ENCODE measurements around the gene MTX1. TPM values are rescaled to one million over a fixed set of nuclear protein-coding genes. Genes with fewer than 3 reads are reported as not detected.

The MTX1 gene
- total RNA-seq, 4 donors from 2014 or later, result 20.5 to 54.8 (median 40.8) TPM

DNA sequence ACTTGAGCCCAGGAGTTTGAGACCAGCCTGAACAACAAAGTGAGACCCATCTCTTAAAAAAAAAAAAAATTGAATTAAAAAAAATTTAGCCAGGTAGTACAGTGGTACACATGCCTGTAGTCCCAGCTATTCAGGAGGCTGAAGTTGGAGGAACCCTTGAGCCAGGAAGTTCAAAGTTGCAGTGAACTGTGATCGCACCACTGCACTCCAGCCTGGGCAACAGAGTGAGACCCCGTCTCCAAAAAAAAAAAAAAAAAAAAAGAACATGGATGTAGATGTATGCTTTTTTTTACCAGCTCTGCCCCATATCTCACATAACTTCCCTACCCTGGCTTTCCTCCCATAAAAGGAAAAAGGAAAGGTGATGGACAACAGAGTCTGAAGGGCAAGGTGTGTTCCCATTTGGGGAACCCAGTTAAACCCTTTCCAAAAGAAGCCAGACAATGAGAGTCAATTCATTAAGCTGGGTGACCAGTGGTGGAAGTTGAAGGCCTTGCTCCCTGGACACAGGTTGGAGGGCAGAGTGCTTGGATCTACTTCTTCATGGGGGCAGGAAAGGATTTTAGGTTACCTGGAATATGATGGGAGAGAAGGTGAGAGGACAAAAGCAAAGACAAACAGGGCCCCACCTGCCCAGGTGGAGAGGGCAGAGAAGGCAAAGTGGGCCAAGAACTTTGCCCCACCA, 38.3 kb upstream of the MTX1 start:
- TF ChIP-seq, protein P1, sequence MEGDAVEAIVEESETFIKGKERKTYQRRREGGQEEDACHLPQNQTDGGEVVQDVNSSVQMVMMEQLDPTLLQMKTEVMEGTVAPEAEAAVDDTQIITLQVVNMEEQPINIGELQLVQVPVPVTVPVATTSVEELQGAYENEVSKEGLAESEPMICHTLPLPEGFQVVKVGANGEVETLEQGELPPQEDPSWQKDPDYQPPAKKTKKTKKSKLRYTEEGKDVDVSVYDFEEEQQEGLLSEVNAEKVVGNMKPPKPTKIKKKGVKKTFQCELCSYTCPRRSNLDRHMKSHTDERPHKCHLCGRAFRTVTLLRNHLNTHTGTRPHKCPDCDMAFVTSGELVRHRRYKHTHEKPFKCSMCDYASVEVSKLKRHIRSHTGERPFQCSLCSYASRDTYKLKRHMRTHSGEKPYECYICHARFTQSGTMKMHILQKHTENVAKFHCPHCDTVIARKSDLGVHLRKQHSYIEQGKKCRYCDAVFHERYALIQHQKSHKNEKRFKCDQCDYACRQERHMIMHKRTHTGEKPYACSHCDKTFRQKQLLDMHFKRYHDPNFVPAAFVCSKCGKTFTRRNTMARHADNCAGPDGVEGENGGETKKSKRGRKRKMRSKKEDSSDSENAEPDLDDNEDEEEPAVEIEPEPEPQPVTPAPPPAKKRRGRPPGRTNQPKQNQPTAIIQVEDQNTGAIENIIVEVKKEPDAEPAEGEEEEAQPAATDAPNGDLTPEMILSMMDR (IDR thresholded peaks at IDR 0.05), result no peak
- TF ChIP-seq POLR2A (IDR thresholded peaks at IDR 0.05), result no peak
- intact Hi-C loops (cut with DNase I; ENCODE audit: low total_unique reads), result no loop called here

DNA sequence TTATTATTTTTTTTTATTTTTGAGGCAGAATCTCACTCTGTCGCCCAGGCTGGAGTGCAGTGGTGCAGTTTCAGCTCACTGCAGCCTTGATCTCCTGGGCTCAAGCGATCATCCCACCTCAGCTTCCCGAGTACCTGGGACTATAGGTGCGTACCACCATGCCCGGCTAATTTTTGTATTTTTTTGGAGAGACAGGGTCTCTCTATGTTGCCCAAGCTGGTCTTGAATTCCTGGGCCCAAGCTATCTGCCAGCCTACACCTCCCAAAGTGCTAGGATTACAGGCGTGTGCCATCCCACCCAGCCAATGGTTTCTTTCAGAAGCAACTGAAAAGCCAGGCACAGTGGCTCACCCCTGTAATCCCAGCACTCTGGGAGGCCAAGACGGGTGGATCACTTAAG, 37.7 kb upstream of the MTX1 start:
- WGBS, 2 donors, result 90 to 97% methylated on average over 7 of the region's 7 CpGs
- H3K4me3 ChIP-seq (ENCODE audit: low read depth, poor library complexity, severe bottlenecking), result no peak overlapping the region
- TF ChIP-seq, protein P1 (IDR thresholded peaks at IDR 0.05), result no peak
- TF ChIP-seq POLR2A (IDR thresholded peaks at IDR 0.05), result no peak
- intact Hi-C loops (cut with DNase I; ENCODE audit: low total_unique reads), result no loop called here
- peak in 1 of 2 donors; percentile 72 for DNase-seq (ENCODE audit: low spot score in 2 of 2)

More for the DNA sequence above, 38.3 kb upstream of the MTX1 start:
- no peak for DNase-seq (ENCODE audit: low spot score in 2 of 2)
- 83 to 89% methylated on average over 2 of the region's 2 CpGs for WGBS, 2 donors
- H3K4me3 ChIP-seq (ENCODE audit: low read depth, poor library complexity, severe bottlenecking), result no peak overlapping the region

DNA sequence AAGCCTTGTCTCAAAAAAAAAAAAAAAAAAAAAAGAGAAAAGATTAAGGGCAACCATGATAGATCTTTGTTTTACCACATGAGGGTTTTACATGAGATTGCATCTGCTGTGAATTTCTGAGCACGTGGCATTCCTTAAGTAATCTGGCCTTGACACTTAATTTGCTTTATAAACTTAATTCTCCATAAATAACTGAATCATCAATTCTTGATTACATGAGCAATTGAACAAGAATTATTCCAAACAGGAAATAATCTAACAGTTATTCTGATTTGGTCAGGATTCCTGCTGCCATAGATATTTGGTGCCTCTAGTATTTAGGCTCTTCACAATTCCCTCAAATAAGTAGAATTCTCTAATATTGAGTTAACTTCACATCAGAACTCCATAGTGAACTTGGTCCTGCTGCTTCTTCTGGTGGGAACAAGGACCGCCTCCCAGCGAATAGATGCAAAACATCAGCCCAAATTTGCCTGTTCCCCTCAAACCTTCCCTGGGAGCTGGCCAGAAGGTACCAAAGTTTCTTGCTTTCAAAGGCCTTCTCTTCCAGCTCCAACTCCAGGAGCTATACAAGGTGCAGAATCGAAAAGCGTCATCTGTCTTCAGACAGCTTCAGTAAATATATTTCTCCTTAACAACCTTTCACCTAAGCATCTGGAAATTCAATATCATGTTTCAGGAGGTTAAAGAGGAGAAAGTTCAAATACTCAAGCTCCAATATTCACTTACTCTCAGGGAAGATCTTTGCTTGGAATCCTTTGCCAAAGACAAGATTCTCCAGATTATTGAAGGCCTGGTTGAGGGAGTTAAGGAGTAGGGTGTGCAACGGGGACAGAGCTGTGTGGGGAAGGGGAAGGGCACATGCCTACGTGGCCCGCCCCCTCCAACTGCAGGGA, 36.4 kb upstream of the MTX1 start:
- WGBS, 2 donors, result 40 to 48% methylated on average over 8 of the region's 8 CpGs
- H3K4me3 ChIP-seq (ENCODE audit: low read depth, poor library complexity, severe bottlenecking), result peak overlapping the region; percentile 71
- DNase-seq (ENCODE audit: low spot score in 2 of 2), result peak in 1 of 2 donors; percentile 65
- TF ChIP-seq, protein P1 (IDR thresholded peaks at IDR 0.05), result no peak
- no peak for TF ChIP-seq POLR2A (IDR thresholded peaks at IDR 0.05)
- intact Hi-C loops (cut with DNase I; ENCODE audit: low total_unique reads), result no loop called here

DNA sequence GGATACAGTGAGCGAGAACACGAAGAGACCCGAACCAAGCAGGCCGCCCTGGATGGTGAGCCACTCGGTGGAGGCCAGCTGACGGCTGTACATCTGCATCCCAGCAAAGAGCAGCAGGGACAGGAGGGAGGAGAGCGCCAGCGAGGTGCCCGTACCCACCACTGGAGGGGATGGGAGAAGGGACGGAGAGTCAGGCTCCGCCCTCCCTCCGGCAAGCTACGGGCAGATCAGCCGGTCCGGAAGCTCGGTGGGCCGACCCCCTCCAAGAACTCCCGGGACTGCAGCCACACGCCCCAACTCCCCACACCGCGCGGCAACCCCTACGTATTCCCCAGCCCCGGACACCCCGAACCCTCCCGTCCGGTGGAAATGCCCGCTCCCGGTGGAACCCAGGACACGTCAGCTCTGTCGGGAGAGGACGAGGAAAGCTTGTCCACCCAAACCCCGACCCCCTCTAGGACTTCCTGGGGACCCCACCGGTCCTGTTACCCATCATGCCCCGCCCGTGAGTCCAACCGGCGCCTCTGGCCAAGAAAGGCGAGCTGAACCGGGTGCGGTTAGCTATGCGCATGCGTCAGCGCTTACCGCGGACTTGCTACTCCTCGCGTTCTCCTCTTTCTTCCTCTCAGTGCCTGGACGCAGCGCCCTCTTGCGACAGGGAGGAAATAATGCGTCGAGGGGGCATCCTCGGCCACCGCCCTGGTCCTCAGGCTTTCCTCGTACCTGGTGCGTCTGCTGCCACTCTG, 35.6 kb upstream of the MTX1 start, which contains the start of gene KRTCAP2:
Gene KRTCAP2, minus strand, starts transcription at position 573 of the 746 bp plus-strand sequence. Its CDS starts 80 bp downstream, at position 493.
- intact Hi-C loops (cut with DNase I; ENCODE audit: low total_unique reads), result no loop called here
- no peak for TF ChIP-seq POLR2A (IDR thresholded peaks at IDR 0.05)
- TF ChIP-seq, protein P1 (IDR thresholded peaks at IDR 0.05), result peak in 1 of 3 donors; percentile 52
- peak; percentile 93 to 99 for DNase-seq (ENCODE audit: low spot score in 2 of 2)
- peak within 1 kb of the TSS; percentile 71 for H3K4me3 ChIP-seq (ENCODE audit: low read depth, poor library complexity, severe bottlenecking)
- whole genome bisulfite sequencing, 2 donors, result 0% methylated on average over 43 to 54 of the region's 57 CpGs

DNA sequence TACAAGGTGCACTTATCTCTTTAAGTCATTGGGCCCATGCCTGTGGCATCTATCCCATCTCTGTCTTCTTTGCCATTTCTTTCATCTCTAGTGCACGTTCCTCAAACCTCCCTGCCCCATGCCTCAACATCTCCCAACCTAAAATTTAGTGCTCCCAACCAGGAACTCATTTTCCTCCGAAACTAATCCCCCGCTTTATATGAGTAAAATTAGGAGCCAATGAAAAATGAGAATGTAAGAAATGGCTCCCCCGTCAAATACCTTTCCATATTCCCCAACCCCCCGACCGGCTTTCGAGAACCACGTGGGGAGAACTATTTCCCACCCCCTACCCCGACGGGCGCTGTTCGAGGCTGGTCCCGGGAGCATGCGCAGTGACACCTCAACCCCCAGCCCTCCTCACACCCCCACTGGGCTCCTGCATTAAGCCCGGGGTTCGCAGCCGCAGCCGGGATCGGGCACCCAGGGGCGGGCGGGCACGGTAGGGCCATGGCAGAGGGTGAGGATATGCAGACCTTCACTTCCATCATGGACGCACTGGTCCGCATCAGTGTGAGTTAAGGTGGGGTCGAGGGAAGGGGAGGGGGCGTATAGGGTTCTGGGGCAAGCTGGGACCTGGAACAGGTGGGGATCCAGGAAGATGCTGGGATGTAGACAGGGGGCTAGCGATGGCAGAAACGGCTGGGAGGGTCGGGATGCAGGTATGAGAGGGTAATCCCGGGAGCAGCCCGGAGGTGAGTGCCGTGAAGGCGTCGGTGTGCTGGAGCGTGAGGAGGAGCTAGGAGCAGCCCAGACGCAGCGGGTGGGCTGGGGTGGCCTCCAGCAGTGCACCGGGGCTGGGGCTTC, 34.8 kb upstream of the MTX1 start, which contains the start of gene TRIM46:
Gene TRIM46, plus strand, starts transcription at position 372 of the 846 bp plus-strand sequence. Its CDS starts 118 bp downstream, at position 490.
- peak in 1 of 2 donors; percentile 88 for DNase-seq (ENCODE audit: low spot score in 2 of 2)
- H3K4me3 ChIP-seq (ENCODE audit: low read depth, poor library complexity, severe bottlenecking), result peak within 1 kb of the TSS; percentile 71
- intact Hi-C loops (cut with DNase I; ENCODE audit: low total_unique reads), result no loop called here
- 3% methylated on average over 33 to 38 of the region's 38 CpGs for WGBS, 2 donors
- no peak for TF ChIP-seq POLR2A (IDR thresholded peaks at IDR 0.05)
- TF ChIP-seq, protein P1 (IDR thresholded peaks at IDR 0.05), result no peak

All from lower leg skin (tissue), 4 donors.